ENCODE measurements around the gene GRK6. TPM values are rescaled to one million over a fixed set of nuclear protein-coding genes. Genes with fewer than 3 reads are reported as not detected.

The GRK6 gene
- total and polyA plus RNA-seq, 9 of the 15 experiments (the other 6 are each of a cell fraction or from before 2014, with no cell fraction given) = 0.63 to 122 (median 44.5) TPM

DNA sequence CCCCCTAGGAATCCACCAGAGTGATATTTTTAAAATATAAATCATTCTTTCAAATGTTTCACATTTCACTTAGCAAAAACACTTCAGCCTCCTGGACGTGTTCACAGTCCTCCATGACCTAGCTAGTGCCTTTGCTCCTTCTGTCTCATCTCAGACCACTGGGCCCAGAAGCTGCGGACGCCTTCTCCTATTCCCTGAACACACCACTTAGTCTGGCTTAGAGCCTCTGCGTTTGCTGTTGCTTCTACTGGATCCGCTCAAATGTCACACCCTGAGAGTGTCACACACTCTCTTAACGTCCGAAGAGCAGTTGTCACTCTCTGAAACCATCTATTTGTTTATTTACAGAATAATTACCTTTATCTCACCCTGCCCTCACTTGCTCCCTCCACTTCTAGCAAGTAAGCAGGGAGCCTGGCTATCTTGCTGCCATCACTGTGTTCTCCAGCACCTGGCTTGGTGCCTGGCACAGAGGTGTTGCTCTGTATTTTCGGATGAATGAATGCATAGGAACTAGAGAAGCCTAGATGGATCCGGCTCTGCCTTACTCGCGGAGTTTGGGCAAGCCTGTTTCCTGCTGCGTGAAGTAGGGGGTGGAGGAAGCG lies 1.2 kb upstream of the GRK6 start (continued):
- 0 out of 6 replicates have a peak, but pooled peaks of 1 of the 3 experiments have one; percentile 11 for TF ChIP-seq ZBTB11 (CRISPR knock-in tag; IDR thresholded peaks at IDR 0.05)
- TF ChIP-seq ARNT (IDR thresholded peaks at IDR 0.05) = peak in 1 of 2 experiments; percentile 35; a peak in 1 of 4 replicates
- 0 out of 2 replicates have a peak, but pooled peaks have one; percentile 12 for TF ChIP-seq GATA2 (CRISPR knock-in tag; IDR thresholded peaks at IDR 0.05)

DNA sequence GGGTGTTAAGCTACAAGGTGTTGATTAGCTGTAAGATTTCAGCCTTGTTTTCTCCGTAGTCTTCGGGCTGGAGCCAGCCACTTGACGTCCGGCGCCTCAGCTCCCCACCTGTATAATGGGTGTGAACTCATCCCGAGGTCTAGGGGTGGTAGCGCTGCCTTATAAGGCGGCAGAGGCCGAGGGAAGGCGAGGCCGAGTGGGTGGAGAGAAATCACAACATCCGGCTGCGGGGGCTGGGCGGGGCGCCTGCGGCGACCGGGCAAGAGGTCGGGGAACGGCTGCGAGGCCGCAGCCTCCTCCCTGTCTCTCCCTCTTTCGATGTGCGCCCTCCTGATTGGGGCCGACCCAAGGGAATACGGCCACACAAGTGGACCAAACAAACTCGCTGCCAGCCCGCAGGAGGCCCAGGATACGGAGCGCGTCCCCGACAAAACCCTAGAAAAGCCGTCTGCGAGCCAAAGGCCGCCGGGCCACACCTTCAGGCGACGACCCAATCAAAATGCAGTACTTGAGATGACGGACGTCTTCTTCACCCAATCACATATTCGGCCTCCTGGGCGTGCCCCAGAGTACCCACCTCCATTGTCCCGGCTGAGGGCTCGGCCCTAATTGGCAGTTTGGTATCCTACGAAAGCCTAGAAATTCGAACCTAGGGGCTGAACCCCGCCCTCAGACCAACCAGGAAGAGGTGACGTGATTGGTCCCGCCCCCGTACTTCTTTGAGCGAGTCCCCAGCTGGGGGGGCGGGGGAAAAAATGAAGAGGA lies 493 bp upstream of the GRK6 start:
- Histone ChIP-seq H2AFZ (ENCODE audit: low read depth, low read length) (peak overlapping the region; percentile 95), H3K4me2 (ENCODE audit: insufficient read depth, low read length) (peak overlapping the region; percentile 94), H3K79me2 (ENCODE audit: control insufficient read depth, insufficient read depth, low read length) (peaks cover 44% of the 10 kb centered on the region), H3K9me1 (ENCODE audit: control insufficient read depth, insufficient read depth, low read length) (no peaks in the 10 kb centered on the region), H3K4me1 (replicated peaks in 1 of 2; ENCODE audit: control insufficient read depth in 2 of 2, insufficient read depth in 2 of 2, low read length in 2 of 2) (peaks cover 30 to 53% of the 10 kb centered on the region in 2 experiments), H3K27me3 (ENCODE audit: control insufficient read depth in 2 of 2, insufficient read depth in 2 of 2, low read length in 2 of 2) (no peaks in the 10 kb centered on the region), H3K9me3 (replicated peaks; ENCODE audit: control insufficient read depth, insufficient read depth, low read depth, low read length) (no peaks in the 10 kb centered on the region), H3K4me3 (peak overlapping the region; percentile 51), H3K9ac (ENCODE audit: insufficient read depth in 1 of 2, low read depth in 2 of 2, low read length in 2 of 2) (peak overlapping the region; percentile 80 to 90), H3K36me3 (ENCODE audit: control insufficient read depth, insufficient read depth, low read length) (peaks cover 37% of the 10 kb centered on the region; the same call in 2 of the 3 replicates), H3K27ac (ENCODE audit: extremely low read depth, low read depth, low read length) (peak overlapping the region; percentile 91), H4K20me1 (replicated peaks; ENCODE audit: control insufficient read depth, insufficient read depth, low read length) (peaks cover 22% of the 10 kb centered on the region; the same call in 1 of the 2 replicates)
- ChIA-PET POLR2A (interaction anchor here (0.5 to 10.8 kb wide), 13 partner anchors 8 to 877 kb away, joined by 3 to 210 read pairs (median 5); partner anchors contain the start of genes F12 and PRR7), CTCF (ENCODE audit: low intra/inter-chr PET ratio) (no interaction called here)
- FAIRE-seq (peak; percentile 100), ATAC-seq (peak; percentile 91), DNase-seq (ENCODE audit: extremely low read depth in 1 of 4, low spot score in 3 of 4) (peak; percentile 98 to 100 (median 98))
- BruUV-seq (replicated peaks) = TSS peak; percentile 85
- in situ Hi-C loops (cut with MboI) = no loop called here
- intact Hi-C loops (cut with micrococcal nuclease) = loop anchor here (2.0 kb wide), 1 partner anchor 29 kb away; no protein-coding TSS in a partner anchor
- WGBS (ENCODE audit: insufficient coverage, low coverage, missing lambda C conversion rate) = under 1% methylated on average over 43 of the region's 52 CpGs
- TF ChIP-seq NCOA6 (IDR thresholded peaks at IDR 0.05) = no peak
- TF ChIP-seq ZKSCAN8 (CRISPR knock-in tag; IDR thresholded peaks at IDR 0.05) = no peak
- peak; percentile 83 for TF ChIP-seq KDM5B (IDR thresholded peaks at IDR 0.05; ENCODE audit: insufficient replicate concordance, low read depth, low read length)
- TF ChIP-seq PHB (CRISPR knock-in tag; IDR thresholded peaks at IDR 0.05) = no peak
- TF ChIP-seq, protein P1, sequence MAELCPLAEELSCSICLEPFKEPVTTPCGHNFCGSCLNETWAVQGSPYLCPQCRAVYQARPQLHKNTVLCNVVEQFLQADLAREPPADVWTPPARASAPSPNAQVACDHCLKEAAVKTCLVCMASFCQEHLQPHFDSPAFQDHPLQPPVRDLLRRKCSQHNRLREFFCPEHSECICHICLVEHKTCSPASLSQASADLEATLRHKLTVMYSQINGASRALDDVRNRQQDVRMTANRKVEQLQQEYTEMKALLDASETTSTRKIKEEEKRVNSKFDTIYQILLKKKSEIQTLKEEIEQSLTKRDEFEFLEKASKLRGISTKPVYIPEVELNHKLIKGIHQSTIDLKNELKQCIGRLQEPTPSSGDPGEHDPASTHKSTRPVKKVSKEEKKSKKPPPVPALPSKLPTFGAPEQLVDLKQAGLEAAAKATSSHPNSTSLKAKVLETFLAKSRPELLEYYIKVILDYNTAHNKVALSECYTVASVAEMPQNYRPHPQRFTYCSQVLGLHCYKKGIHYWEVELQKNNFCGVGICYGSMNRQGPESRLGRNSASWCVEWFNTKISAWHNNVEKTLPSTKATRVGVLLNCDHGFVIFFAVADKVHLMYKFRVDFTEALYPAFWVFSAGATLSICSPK (IDR thresholded peaks at IDR 0.05; ENCODE audit: borderline replicate concordance) = no peak
- 0 out of 6 replicates have a peak, but pooled peaks of 1 of the 3 experiments have one; percentile 12 for TF ChIP-seq ZBTB11 (CRISPR knock-in tag; IDR thresholded peaks at IDR 0.05)

Data from K562 (cell line).